ENCODE data around the gene SCAP.
"Not testable (repeated sequence)": the region's sequence is repeated elsewhere in the genome, so short reads cannot be mapped to it uniquely, and the experiment has no call there.

SCAP gene

DNA sequence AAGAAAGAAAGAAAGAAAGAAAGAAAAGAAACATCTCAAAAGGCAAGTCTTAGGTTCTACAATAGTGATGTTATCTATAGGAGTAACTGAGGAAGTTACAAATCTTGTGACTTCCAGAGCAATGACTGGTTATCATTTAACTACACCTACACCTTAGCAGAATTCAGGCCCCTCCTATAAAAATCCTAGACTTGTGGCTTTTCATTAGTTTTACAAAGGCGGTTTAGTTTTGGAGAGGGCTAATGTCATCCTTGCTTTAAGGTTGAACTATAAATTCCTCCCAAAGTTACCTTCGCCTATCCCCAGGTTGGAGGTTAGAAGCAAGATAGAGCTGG, 4.1 kb upstream of the SCAP start:
- no peak for DNase-seq

DNA sequence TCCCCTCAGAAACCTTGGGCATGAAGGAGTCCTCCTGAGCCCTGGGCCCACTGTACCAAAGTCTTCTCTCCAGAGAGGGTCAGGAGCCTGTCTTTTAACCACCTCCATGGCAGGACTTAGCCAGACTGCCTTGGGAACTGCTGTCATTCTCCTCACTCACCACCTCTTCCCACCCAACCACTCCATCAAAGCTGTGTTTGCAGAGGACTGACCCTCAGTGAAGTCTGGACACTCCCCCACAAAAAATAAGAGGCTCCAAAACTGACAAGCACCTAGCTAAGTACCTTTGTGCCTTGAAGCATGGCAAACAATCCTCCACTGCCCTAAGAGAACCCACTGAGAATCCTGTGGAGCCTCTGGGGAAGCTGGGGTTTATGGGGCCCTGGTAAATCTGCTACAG, 2.3 kb upstream of the SCAP start:
- DNase-seq = no peak

DNA sequence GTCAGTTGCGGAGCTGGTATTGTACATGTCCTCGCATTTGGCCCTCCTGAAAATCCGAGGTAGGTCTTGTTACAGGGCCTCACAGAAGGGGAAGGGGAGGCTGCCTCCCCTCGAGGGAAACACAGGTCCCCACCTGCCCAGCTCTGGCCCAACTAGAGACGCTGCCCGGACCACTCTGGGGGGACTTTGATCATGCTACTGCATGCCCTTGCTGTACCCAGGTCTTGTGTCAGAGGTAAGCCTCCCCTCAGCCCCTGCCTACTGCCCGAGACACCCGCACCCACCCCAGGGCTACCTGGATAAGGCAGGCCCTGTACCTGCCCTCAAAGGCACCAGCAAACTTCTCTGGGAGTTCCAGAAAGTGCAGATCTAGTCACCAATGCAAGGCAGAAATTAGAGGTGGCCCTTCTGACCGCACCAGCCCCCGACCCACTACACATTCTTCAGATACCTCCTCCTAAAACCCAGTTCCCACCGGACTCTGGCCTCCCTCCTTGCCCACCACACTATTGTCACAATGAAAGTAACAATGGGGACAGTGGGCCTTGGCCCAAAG, 981 bp upstream of the SCAP start:
- DNase-seq = no peak

DNA sequence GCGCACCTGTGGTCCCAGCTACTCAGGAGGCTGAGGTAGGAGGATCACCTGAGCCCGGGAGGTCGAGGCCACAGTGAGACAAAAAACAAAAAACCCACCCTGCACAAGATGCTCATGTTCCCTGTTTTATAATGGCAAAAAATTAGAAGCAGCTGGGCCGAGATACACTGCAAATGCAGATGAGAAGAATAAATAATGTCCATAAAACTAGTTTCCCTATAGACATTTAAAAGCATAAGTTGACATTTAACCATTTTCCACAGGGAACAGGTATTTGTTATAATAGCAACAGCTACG, 537 bp upstream of the SCAP start:
- no peak for DNase-seq

DNA sequence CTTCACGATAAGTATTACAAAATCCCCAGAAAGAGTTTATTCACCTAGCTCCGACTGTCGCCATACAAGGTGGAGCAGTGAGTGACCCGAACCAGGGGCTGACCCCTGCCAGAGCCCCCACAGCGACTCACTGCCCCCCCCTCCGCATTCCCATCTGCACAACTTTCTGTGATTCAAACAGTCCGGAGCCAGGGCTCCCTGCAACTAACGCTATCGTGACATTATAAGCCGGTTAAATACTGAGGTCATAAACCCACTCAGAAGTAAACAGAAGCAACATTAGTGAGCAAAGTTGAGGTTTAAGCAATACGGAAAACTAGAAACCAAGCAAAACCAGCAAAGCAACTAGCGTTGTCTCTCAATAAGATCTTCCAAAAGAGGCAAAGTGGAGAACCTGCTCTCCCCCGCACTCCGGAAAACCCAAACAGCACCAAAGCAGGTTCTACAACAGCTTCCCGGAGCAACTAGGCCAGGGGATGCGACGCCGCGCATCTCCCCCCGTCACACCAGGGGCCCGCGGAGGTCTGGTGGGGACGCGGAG, 642 bp downstream of the SCAP start:
- no peak for DNase-seq

DNA sequence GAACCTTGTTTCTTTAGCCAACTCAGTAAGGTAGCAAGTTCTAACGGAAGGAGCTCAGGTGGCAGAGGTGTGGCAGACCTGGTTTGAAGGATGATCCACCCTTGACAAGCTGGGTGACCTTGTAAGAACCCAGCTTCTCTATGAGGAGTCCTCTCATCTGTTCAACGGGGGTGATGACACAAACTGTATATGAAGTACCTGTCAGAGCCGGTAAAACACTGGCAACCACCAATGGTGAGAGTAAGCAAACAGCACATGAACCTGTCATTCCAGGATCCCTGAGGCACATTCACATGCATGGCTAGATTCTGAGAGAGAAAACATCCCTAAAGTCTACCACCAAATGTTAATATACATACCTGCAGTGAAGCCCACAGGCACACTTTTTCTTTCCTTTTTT, 2.4 kb downstream of the SCAP start:
- no peak for DNase-seq

DNA sequence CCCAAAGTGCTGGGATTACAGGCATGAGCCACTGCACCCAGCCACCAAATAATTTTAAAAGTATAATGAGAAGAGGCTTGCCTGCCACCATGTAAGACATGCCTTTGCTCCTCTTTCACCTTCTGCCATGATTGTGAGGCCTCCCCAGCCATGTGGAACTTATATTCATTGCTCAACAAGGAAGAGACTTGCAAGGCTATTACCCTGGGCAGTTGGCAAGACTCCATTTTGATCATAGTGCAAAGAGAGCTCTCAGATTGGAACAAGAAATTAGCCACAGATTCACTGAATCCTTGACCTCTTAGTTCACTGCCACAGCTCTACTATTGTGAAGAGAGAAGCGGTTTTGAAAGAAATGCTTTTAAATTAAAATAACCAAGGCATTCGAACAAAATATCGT, 6.1 kb downstream of the SCAP start:
- no peak for DNase-seq

DNA sequence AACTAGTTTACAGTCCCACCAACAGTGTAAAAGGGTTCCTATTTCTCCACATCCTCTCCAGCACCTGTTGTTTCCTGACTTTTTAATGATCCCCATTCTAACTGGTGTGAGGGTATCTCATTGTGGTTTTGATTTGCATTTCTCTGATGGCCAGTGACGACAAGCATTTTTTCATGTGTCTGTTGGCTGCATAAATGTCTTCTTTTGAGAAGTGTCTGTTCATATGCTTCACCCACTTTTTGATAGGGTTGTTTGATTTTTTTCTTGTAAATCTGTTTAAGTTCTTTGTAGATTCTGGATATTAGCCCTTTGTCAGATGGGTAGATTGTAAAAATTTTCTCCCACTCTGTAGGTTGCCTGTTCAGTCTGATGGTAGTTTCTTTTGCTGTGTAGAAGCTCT, 7.4 kb downstream of the SCAP start:
- not testable (repeated sequence) for DNase-seq

DNA sequence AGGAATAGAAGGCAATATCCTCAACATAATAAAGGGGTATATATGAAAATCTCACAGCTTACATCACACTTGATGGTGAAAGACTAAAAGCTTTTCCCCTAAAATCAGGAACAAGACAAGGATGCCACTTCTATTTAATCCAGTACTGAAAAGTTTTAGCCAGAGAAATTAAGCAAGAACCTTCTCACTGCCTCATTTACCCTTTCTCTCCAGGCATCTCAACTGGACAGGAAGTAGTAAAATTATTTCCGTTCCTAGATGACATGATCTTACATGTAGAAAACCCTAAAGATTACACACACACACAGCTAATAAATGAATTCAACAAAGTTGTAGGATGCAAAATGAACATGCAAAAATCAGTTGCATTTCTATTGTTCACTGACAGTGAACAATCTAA, 11.2 kb downstream of the SCAP start:
- no peak for DNase-seq

DNA sequence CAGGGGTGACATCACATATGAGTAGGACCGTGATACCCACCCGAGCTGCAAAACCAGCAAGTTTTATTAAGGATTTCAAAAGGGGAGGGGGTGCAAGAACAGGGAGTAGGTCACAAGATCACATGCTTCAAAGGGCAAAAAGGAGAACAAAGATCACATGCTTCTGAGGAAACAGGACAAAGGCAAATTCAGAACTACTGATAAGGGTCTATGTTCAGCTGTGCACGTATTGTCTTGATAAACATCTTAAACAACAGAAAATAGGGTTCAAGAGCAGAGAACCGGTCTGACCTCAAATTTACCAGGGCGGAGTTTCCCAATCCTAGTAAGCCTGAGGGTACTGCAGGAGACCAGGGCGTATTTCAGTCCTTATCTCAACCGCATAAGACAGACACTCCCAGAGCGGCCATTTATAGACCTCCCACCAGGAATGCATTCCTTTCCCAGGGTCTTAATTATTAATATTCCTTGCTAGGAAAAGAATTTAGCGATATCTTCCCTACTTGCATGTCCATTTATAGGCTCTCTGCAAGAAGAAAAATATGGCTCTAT, 16.1 kb downstream of the SCAP start:
- not testable (repeated sequence) for DNase-seq

DNA sequence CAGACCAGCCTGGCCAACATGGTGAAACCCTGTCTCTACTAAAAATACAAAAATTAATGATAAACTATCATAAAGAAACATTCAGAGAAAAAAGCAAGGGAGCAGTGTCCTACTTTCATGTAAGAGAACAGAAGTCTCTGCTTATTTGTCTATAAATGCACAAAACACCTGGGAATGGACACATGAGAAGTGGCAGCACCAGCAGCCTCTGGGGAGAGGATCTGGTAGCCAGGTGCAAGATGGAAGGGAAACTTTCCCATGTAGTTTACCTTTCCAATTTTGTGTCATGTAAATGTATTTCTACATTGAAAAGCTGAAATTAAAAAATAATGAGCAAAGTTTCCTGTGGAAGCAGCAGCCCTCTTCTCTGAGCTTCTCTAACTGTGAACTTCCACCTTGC, 18.8 kb downstream of the SCAP start:
- no peak for DNase-seq

DNA sequence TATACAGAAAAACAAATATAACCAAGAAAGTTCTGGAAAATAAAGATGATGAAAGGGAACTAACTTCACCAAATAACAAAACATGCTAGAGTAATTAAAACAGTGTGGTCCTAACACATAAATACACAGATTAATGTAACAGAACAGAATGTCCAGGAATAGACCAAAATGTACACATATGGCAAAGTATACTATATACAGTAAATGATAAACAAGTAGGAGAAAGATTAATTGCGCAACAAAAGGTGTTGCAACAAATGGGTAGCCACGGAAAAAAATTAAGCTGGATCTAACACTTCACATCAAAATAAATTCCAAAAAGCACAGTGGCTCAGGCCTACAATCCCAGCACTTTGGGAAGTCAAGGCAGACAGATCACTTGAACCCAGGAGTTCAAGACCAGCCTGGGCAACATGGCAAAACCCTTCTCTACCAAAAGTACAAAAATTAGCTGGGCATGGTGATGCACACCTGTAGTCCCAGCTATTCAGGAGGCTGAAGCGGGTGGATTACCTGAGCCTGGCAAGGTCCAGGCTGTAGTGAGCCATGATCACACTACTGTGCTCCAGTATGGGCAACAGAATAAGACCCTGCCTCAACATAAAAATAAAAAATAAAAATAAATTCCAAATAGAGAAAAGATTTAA, 19.8 kb downstream of the SCAP start:
- DNase-seq = no peak

DNA sequence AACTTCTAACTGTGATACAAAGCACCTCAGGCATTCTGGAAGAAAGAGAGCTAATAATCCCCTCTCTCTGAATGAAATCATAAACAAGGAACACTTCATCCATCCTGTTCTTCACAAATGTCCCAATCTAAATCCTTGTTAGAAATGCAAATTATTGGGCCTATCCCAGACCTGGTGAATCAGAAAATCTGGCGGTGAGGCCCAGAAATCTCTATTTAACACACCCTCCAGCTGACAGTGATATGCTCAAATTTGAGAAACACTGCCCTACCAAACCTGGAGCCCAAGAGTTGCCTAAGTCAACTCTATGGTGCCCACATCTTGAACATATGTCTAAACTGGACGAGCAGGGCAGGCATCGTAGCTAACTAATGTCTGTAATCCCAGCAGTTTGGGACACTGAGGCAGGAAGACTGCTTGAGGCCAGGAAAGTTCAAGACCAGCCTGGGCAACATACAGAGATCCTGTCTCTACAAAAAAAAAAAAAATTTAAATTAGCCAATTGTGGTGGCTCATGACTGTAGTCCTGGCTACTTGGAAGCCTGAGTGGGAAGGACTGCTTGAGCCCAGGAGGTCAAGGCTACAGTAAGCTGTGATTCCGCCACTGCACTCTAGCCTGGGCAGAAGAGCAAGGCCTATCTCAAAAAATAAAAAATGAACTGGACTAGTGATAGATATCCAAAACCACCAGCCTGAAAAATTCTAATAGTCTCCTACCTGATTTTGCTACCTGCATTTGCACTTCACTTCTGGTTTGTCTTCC, 23.1 kb downstream of the SCAP start:
- no peak for DNase-seq

DNA sequence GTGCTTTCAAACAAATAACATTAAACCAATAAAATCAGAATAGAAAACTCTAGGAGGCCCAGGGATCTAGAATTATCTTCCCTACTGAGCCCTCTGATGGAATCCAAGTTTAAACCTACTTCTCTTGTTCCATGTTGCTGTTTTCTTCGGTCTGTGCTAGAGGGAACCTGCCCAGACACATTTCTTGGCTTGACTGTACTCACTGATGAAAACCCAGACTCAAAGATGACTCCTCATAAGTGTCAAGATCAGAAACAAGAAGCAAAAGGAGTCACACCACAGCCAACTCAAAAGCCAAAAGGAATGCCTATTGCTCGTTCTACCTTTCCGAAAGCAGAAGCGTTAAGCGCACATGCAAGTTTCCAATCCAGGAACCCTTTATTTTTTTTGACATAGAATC, 31.6 kb downstream of the SCAP start:
- no peak for DNase-seq

DNA sequence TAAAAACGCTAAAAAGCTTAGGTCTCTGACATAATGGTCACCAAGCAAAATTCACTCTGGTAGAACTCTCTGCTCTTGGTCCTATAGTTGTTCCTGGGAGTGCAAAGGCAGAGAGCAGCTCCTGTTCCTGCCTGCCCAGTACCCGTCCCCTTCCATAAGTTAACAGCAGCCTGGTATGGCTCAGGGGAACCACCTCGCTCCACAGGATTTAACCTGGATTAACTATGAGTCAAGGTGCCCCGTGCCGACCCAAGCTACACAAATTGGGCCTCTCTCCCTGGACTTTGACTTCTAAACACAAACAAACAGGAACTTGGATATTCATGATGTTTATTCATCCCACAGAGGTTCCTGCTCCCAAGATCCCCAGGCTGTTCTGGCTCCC, 32.1 kb downstream of the SCAP start:
- DNase-seq = no peak

DNA sequence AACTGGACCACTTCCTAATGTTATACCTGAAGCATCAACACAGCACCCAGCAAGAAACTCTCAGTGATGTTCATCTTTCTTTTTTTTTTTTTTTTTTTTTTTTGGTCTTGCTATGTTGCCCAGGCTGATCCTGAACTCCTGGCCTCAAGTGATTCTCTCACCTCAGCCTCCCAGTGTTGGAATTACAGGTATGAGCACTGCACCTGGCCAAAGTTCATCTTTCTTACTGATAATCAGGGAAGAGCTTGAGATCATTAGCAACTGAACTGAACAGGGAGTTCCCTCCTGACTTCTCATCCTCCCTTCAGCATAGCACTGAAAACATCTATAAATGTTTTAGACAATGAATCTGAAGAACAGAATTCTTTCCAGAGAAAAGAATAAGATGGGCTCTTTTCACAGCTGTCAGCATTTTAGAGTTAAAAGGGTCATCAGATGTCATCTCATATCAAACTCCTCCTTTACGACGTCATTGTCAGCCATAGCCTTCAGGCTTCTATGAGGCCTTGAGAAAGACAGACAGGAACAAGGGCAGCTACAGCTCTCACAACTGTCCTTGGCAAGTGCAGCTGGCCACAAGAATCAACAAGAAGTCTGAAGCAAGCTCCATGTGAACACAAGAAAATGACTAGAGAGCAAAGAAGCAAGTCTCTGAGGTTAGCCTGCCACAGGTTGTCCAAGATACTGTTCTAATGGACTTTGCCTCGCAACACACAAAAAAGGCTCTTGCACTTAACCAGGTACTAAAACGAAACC, 33.8 kb downstream of the SCAP start:
- no peak for DNase-seq

DNA sequence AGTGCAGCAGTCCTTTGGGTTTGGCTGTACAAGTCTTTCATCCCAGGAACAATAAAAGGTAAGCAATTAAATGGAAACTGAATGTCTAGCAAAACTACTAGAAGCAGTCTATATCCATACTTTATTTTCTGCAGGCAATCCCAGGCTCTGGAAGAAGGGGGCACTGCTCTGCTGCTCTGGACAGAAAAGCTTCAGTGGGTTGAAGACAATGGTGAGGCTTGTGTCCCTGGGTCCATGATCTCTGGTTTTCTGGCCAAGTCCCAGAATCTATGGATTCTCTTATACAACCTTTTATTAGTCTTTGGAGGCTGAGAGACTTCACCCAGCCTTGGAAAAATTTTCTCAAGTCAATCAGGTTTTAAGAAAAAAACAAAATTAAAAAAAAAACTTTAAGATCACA, 35.6 kb downstream of the SCAP start:
- no peak for DNase-seq

DNA sequence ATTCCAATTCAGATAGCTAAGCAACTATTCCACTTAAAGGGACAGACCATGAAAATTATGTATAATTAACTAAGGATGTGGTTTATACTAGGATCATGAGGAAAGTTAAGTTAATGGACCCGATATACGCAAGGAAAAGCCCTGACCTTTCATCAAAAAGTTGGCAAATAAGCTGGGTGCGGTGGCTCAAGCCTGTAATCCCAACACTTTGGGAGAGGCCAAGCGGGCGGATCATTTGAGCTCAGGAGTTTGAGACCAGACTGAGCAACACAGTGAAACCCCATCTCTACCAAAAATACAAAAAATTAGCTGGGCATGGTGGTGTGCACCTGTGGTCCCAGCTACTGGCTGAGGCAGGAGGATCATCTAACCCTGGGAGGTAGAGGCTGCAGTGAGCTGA, 39.6 kb downstream of the SCAP start:
- DNase-seq = no peak

DNA sequence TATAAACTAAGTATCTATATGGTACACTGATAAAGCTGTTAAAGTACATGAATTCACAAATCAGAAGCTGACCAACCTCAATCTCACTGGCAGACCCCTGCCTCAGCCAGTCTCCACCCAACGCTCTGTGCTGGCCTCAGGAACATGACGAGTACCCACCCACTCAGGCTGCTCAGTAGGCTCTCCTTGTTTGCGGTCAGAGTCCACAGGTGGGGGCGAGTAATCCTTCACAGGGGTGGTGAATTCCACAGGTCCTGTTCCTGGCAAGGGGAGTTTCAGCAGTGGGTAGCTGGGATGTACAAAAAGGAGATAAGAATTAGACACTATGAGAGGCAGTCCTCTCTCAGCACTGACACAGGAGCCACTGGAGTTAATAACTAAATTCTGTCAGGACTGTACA, 40.9 kb downstream of the SCAP start:
- DNase-seq = no peak

DNA sequence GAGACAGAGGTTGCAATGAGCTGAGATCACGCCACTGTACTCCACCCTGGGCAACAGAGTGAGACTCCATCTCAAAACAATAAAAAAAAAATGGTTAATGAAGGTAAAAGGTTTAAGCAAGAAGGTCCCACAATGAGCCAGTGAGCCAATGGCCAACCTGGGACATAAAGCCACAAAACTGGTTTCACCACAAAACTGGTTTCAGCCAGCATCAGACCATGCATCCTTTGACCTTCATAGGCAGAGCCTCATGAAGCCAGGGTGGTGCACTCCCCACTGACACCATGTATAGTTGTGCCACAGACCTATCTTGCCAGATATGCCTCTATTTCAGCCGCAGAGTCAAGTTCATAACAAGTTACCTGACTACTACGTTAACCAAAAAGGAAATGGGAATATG, 41.9 kb downstream of the SCAP start:
- no peak for DNase-seq

DNA sequence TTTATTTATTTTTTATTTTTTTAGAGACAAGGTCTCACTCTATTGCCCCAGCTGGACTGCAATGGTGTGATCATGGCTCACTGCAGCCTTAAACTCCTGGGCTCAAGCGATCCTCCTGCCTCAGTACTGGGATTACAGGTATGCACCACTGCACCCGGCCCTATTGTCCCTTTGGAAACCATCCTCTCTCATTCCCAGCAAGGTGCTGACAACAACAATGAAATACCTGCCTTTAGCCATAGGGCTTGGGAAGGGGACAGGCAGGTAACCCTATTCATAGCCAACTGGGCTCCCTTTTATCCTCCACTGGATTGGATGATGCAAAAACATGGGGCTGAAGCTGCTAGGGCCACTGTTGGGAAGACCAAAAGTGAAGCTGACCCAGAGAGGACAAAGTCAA, 43.1 kb downstream of the SCAP start:
- no peak for DNase-seq

DNA sequence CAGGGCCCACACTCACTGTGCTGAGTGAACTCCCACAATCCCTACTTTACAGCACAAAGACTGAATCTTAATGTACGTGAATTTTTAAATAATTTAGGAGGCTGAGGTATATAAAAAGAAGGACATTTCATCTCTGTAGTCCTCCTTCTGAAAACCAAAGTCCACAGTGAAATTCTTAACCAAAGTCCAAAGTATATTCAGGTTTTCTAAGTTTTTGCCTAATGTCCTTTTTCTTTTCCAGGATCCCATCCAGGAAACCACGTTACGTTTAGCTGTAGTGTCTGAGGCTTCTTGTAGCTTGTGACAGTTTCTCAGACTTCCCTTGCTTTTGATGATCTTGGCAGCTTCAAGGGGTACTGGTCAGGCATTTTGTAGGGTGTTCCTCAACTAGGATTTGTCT, 44.5 kb downstream of the SCAP start:
- no peak for DNase-seq

DNA sequence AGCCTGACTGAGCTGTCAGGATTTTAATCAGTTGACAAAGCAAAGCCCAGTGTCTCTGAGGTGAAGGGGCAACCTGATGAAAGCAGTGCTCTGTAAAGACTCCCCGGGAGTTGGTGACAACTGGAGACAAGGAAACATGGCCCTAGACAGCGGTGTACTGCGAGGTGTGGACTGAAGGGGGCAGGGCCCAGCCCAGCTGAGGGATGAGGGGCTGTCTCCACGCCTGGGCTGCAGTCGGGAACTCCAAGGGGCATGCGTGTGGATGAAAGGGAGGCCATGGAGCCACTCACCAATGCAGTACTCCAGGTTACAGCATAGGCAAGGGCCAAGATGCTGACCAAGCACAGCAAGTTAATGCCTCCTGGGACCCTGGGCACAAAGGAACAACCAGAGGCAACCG, 45.1 kb downstream of the SCAP start:
- DNase-seq = no peak

Data from activated naive CD4-positive, alpha-beta T cell treated with Interleukin-2 at 50 U/mL for 16 hours (primary cell).